SK-N-SH (cell line): ENCODE data around the gene SLC39A7. TPM values are rescaled to one million over a fixed set of nuclear protein-coding genes. Genes with fewer than 3 reads are reported as not detected.

Experiments
- CTCF ChIA-PET: fragments of 300-600, 350-600 bp; formaldehyde crosslinking; extraction: SDS; loops from one replicate; lab custom pipeline; 2021; lab: Yijun Ruan, JAX
- POLR2A ChIA-PET: fragments of 350-600 bp; sonication (Branson Sonifier 250); formaldehyde crosslinking; extraction: SDS; loops from one replicate; lab custom pipeline; 2020; ENCODE audit warnings: antibody characterized with exemption, inconsistent platforms; lab: Yijun Ruan, JAX
- DNase-seq: peaks from one replicate; pipeline ENCODE4 v3.0.0; 2012
- H2AFZ ChIP-seq: fragments of 200-600 bp; sonication (generic); 2 replicates; pipeline ENCODE4 v1.8.1; 2016; ENCODE audit warnings: antibody characterized with exemption, mild to moderate bottlenecking, low read depth
- H3F3A ChIP-seq: fragments of 200-600 bp; sonication (generic); replicated peaks from 2 replicates; pipeline ENCODE3; 2016; ENCODE audit warnings: antibody characterized with exemption, mild to moderate bottlenecking; ENCODE audit not compliant: insufficient read depth
- H3K27ac ChIP-seq, 2 experiments: fragments of 200-500 bp in 1 of 2; fragments of 200-600 bp in 1 of 2; sonication (Bioruptor generic) in 1 of 2; sonication (generic), shearing (Covaris generic) in 1 of 2; 2 replicates each; pipeline versions ENCODE4 v1.5.1 to v1.6.1; 2014 to 2016; ENCODE audit warnings: low read depth in 2 of 2, inconsistent platforms in 1 of 2, low read length in 1 of 2, mild to moderate bottlenecking in 1 of 2, mixed read lengths in 1 of 2
- H3K27me3 ChIP-seq: fragments of 200-600 bp; sonication (generic), shearing (Covaris generic); 2 replicates; pipeline ENCODE4 v1.6.1; 2016; ENCODE audit warnings: mixed run types; ENCODE audit not compliant: insufficient read depth
- H3K36me3 ChIP-seq, 2 experiments: fragments of 200-500 bp in 1 of 2; fragments of 200-600 bp in 1 of 2; sonication (Bioruptor generic) in 1 of 2; sonication (generic) in 1 of 2; replicated peaks in 1 of 2; 2 replicates each; pipeline versions ENCODE3 to v1.5.1; 2014 to 2016; ENCODE audit warnings: low read length in 1 of 2, mild to moderate bottlenecking in 1 of 2; ENCODE audit not compliant: insufficient read depth in 2 of 2, control insufficient read depth in 1 of 2
- H3K4me1 ChIP-seq, 2 experiments: fragments of 200-500 bp in 1 of 2; fragments of 200-600 bp in 1 of 2; sonication (Bioruptor generic) in 1 of 2; sonication (generic), shearing (Covaris generic) in 1 of 2; 2 replicates each; pipeline versions ENCODE4 v1.5.1 to v1.6.1; 2014 to 2016; ENCODE audit warnings: low read depth in 1 of 2, low read length in 1 of 2, mixed run types in 1 of 2; ENCODE audit not compliant: insufficient read depth in 2 of 2, control insufficient read depth in 1 of 2
- H3K4me2 ChIP-seq: fragments of 200-600 bp; sonication (generic), shearing (Covaris generic); 2 replicates; pipeline ENCODE4 v1.6.1; 2017; ENCODE audit warnings: mixed run types
- H3K4me3 ChIP-seq, 2 experiments: fragments of 200-500 bp in 1 of 2; fragments of 200-600 bp in 1 of 2; sonication (Bioruptor generic) in 1 of 2; sonication (generic), shearing (Covaris generic) in 1 of 2; 2 replicates each; pipeline versions ENCODE4 v1.5.1 to v1.8.1; 2014 to 2016; ENCODE audit warnings: low read depth in 2 of 2, inconsistent platforms in 1 of 2, low read length in 1 of 2, mild to moderate bottlenecking in 1 of 2, mixed read lengths in 1 of 2, moderate library complexity in 1 of 2
- H3K79me2 ChIP-seq: fragments of 200-600 bp; sonication (generic); 2 replicates; pipeline ENCODE4 v1.8.1; 2017; ENCODE audit warnings: mild to moderate bottlenecking; ENCODE audit not compliant: insufficient read depth
- H3K9ac ChIP-seq: fragments of 200-600 bp; sonication (generic); 2 replicates; pipeline ENCODE4 v1.6.1; 2017; ENCODE audit warnings: mixed run types
- H3K9me2 ChIP-seq: fragments of 200-600 bp; sonication (generic); 2 replicates; pipeline ENCODE4 v1.6.1; 2017; ENCODE audit warnings: mixed run types
- H3K9me3 ChIP-seq: fragments of 200-600 bp; sonication (generic); 2 replicates; pipeline ENCODE4 v1.6.1; 2017; ENCODE audit warnings: mixed run types, mild to moderate bottlenecking, moderate library complexity
- H4K20me1 ChIP-seq: fragments of 200-600 bp; sonication (generic); 2 replicates; pipeline ENCODE4 v1.6.1; 2017; ENCODE audit warnings: mild to moderate bottlenecking, mixed run types; ENCODE audit not compliant: insufficient read depth
- FOXJ3 ChIP-seq: sonication (generic); formaldehyde crosslinking; IDR thresholded peaks from 2 replicates; pipeline ENCODE4 v1.5.1; 2020; ENCODE audit warnings: mild to moderate bottlenecking, missing genetic modification reagents
- FOXM1 ChIP-seq: IDR thresholded peaks from 2 replicates; pipeline ENCODE4 v1.4.0; 2012; ENCODE audit warnings: low read depth, mild to moderate bottlenecking
- IRF3 ChIP-seq: fragments of 150-350 bp; IDR thresholded peaks from 2 replicates; pipeline ENCODE4 v1.6.1; 2016; ENCODE audit warnings: mild to moderate bottlenecking, low read depth, low read length
- JUND ChIP-seq: IDR thresholded peaks from 2 replicates; pipeline ENCODE4 v1.4.0; 2012
- MAX ChIP-seq: IDR thresholded peaks from 2 replicates; pipeline ENCODE4 v1.4.0; 2012; ENCODE audit warnings: low read depth
- MEF2A ChIP-seq: IDR thresholded peaks from 2 replicates; pipeline ENCODE4 v1.4.0; 2012; ENCODE audit warnings: low read depth, borderline replicate concordance
- RXRA ChIP-seq: IDR thresholded peaks from 2 replicates; pipeline ENCODE4 v1.4.0; 2012; ENCODE audit warnings: low read depth, mild to moderate bottlenecking, borderline replicate concordance
- SMC3 ChIP-seq: IDR thresholded peaks from 2 replicates; pipeline ENCODE4 v1.6.1; 2012; ENCODE audit warnings: low read depth, low read length, improper control_type of control experiment
- TAF1 ChIP-seq: IDR thresholded peaks from 2 replicates; pipeline ENCODE4 v1.6.1; 2012; ENCODE audit warnings: low read depth, mild to moderate bottlenecking, low read length, moderate library complexity, borderline replicate concordance
- TEAD4 ChIP-seq: IDR thresholded peaks from 2 replicates; pipeline ENCODE4 v1.4.0; 2012; ENCODE audit warnings: mild to moderate bottlenecking, borderline replicate concordance; ENCODE audit not compliant: insufficient read depth
- USF2 ChIP-seq: fragments of 150-350 bp; IDR thresholded peaks from 2 replicates; pipeline ENCODE4 v1.6.1; 2017; ENCODE audit warnings: antibody characterized with exemption, low read length, low read depth, borderline replicate concordance
- YY1 ChIP-seq: IDR thresholded peaks from 2 replicates; pipeline ENCODE4 v1.4.0; 2012; ENCODE audit warnings: low read depth, mild to moderate bottlenecking
- ZBTB33 ChIP-seq: IDR thresholded peaks from 2 replicates; pipeline ENCODE4 v1.4.0; 2012; ENCODE audit warnings: low read depth, borderline replicate concordance
- WGBS: methylation state at CpG from one replicate; pipeline ENCODE4 v1.1.6; 2017; ENCODE audit warnings: low lambda C conversion rate; 5-methylcytosine and 5-hydroxymethylcytosine counted together
- polyA plus RNA-seq, 3 experiments: library from polyadenylated mRNA; depleted of rRNA; stranded (reverse); fragments of >200 nt; gene quantifications; 2 replicates each; pipeline ENCODE4 v1.2.3, GENCODE V29; 2012

SLC39A7 gene
- polyA plus RNA-seq, 1 of the 3 experiments (the other 2 are of a cell fraction): 129 TPM

GRCh38 chr6:33189625-33190448 lies 10.8 kb upstream of the SLC39A7 start:
- POLR2A ChIA-PET: no interaction called here
- H4K20me1 ChIP-seq: no peaks in the 10 kb centered on the region
- H2AFZ ChIP-seq: no peak overlapping the region
- H3K27ac ChIP-seq: no peak overlapping the region
- DNase-seq: no peak
- H3K36me3 ChIP-seq: peaks cover under 1 to 8% of the 10 kb centered on the region in 2 experiments
- H3K27me3 ChIP-seq: no peaks in the 10 kb centered on the region
- no peaks in the 10 kb centered on the region for H3K9me3 ChIP-seq
- no peak overlapping the region for H3K4me2 ChIP-seq
- peaks cover 4% of the 10 kb centered on the region for H3F3A ChIP-seq
- H3K9me2 ChIP-seq: no peaks in the 10 kb centered on the region
- H3K4me3 ChIP-seq: no peak overlapping the region
- no peaks in the 10 kb centered on the region for H3K79me2 ChIP-seq
- TF ChIP-seq RXRA: no peak
- no peak for TF ChIP-seq MEF2A
- TF ChIP-seq SMC3: no peak
- no peak for TF ChIP-seq MAX
- no peak for TF ChIP-seq ZBTB33
- no peak for TF ChIP-seq JUND
- no peak for TF ChIP-seq YY1
- TF ChIP-seq TEAD4: no peak
- TF ChIP-seq FOXM1: no peak
- TF ChIP-seq TAF1: no peak
- no peak for TF ChIP-seq FOXJ3 (CRISPR knock-in tag)
- TF ChIP-seq IRF3: no peak
- TF ChIP-seq, all 33 proteins: peak for 0
- CTCF ChIA-PET: interaction anchor here (0.9 to 1.7 kb wide), 8 partner anchors 8 to 352 kb away, joined by 3 to 14 read pairs (median 3); partner anchors contain the start of gene TAP2
- H3K4me1 ChIP-seq: peaks cover 0 to 21% of the 10 kb centered on the region in 2 experiments; a peak in 1 of 4 replicates
- 52% methylated on average over 5 of the region's 7 CpGs for WGBS
- no peak overlapping the region for H3K9ac ChIP-seq

- H3K36me3 ChIP-seq: peaks cover 6 to 16% of the 10 kb centered on the region in 2 experiments
- H3K9me2 ChIP-seq: no peaks in the 10 kb centered on the region
- 87% methylated on average over 7 of the region's 11 CpGs for WGBS
- H3K9me3 ChIP-seq: no peaks in the 10 kb centered on the region
- no peak for TF ChIP-seq USF2
- POLR2A ChIA-PET: no interaction called here
- CTCF ChIA-PET: interaction anchor here (0.9 to 1.7 kb wide), 4 partner anchors 15 to 352 kb away, joined by 3 to 14 read pairs (median 5); partner anchors contain the start of gene TAP2
- H3K79me2 ChIP-seq: no peaks in the 10 kb centered on the region
- H2AFZ ChIP-seq: no peak overlapping the region
- H3K4me1 ChIP-seq: peaks cover 0 to 21% of the 10 kb centered on the region in 2 experiments; a peak in 1 of 4 replicates
- no peaks in the 10 kb centered on the region for H4K20me1 ChIP-seq
- DNase-seq: no peak
- peaks cover 4% of the 10 kb centered on the region for H3F3A ChIP-seq
- H3K4me2 ChIP-seq: no peak overlapping the region
- no peak overlapping the region for H3K4me3 ChIP-seq
- H3K27ac ChIP-seq: no peak overlapping the region
- H3K9ac ChIP-seq: no peak overlapping the region
- H3K27me3 ChIP-seq: no peaks in the 10 kb centered on the region
These were observed 10.1 kb upstream of the SLC39A7 start for GRCh38 chr6:33190504-33191107.
